Hepatocyte (in vitro differentiated cells): Measurements from ENCODE around the gene GREM2.

Experiments used
- CTCF ChIP-seq: fragments of 200-600 bp; sonication (generic); IDR thresholded peaks from 2 replicates; pipeline ENCODE4 v1.5.1; 2016; ENCODE audit warnings: antibody characterized with exemption, mild to moderate bottlenecking; ENCODE audit not compliant: poor library complexity
- EZH2 ChIP-seq: fragments of 200-600 bp; sonication (generic); IDR thresholded peaks from 2 replicates; pipeline ENCODE4 v1.6.1; 2016; ENCODE audit warnings: antibody characterized with exemption, mild to moderate bottlenecking, borderline replicate concordance
- EZH2phosphoT487 ChIP-seq: fragments of 200-600 bp; sonication (generic); IDR thresholded peaks from one replicate; pipeline ENCODE4 v1.6.1; 2018; ENCODE audit warnings: antibody characterized with exemption, mild to moderate bottlenecking, low read depth, moderate library complexity; ENCODE audit not compliant: unreplicated experiment, severe bottlenecking

GRCh38 chr1:240650877-240651276, 38.9 kb upstream of the GREM2 start:
- TF ChIP-seq CTCF (no peak), EZH2 (no peak), EZH2phosphoT487 (no peak)
